Bronchial epithelial cell (primary cell): ENCODE results near the gene RNF130. TPM values are rescaled to one million over a fixed set of nuclear protein-coding genes. Genes with fewer than 3 reads are reported as not detected.
A peak's percentile ranks its signal among the peaks of the same experiment; 100 is the strongest.

Source experiments
- DNase-seq: peaks from one replicate; pipeline ENCODE4 v3.0.0-alpha.2; 2010; ENCODE audit warnings: low read depth
- FAIRE-seq: peaks from 2 replicates; lab custom pipeline; 2011; peaks lifted over from hg19 to GRCh38; lab: Jason Lieb, UNC
- H3K27me3 ChIP-seq: 2 replicates; pipeline ENCODE4 v1.5.1; 2011; ENCODE audit warnings: low read length; ENCODE audit not compliant: control insufficient read depth, insufficient read depth
- H3K36me3 ChIP-seq: 2 replicates; pipeline ENCODE4 v1.5.1; 2011; ENCODE audit warnings: low read length; ENCODE audit not compliant: control insufficient read depth, insufficient read depth
- H3K4me3 ChIP-seq: 2 replicates; pipeline ENCODE4 v1.5.1; 2011; ENCODE audit warnings: mild to moderate bottlenecking, low read depth, low read length, control low read depth
- total RNA-seq: library from RNA; depleted of rRNA; stranded (reverse); fragments of >200 nt; gene quantifications from 2 replicates; pipeline ENCODE4 v1.2.1, GENCODE V29; 2014
- TF ChIP-seq, protein P1 (sequence below): IDR thresholded peaks from 2 replicates; pipeline ENCODE4 v1.5.1; 2011; ENCODE audit warnings: mild to moderate bottlenecking, moderate library complexity, low read length, control low read depth, inconsistent platforms; ENCODE audit not compliant: insufficient read depth, severe bottlenecking

The RNF130 gene
- total RNA-seq, 1 donor from 2014 or later: 16.8 TPM

DNA sequence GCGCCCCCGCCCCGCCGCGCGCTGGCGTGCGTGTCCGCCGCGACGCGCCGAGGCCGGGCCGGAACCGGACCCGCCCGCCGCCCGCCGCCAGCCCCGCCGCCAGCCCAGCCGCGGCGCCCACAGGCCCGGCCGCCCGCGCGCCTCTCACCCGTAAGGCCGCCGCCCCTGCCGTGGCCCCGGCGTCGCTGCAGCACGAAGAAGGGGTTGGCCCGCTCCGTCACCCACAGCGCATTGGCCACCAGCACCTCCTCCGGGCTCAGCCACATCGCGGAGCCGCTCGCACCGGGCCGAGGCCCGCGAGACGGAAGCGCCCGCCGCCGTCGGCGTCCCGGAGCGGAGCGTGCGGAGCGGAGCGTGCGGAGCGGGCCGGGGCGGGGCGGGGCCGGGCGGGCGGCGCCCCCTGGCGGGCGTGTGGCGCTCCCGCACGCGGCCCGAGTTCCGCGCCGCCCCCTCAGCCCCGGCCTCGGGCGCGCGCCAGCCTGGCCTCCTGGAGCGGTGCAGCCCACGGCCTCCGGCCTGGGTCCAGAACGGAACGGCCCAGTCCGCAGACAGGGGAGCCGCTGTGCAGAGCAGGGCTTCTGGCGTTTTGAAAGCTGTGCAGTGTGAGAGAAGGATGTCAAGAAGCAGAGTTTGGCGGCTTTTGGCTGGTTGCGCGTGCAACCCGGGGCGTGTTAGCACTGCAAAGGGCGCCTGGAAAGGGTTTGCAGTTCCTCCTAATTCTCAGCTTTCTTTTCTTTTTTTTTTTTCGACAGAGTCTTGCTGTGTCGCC is 163.8 kb downstream of the RNF130 start, which contains the start of gene TBC1D9B:
TSS of gene TBC1D9B (minus strand) at position 342 of the 769 bp plus-strand sequence. CDS start at position 266, 76 bp downstream.
- DNase-seq: peak; percentile 5
- Histone ChIP-seq H3K27me3 (no peaks in the 10 kb centered on the region), H3K4me3 (peak within 1 kb of the TSS; percentile 64), H3K36me3 (peaks cover 13% of the 10 kb centered on the region)
- no peak for FAIRE-seq
- TF ChIP-seq, protein P1, sequence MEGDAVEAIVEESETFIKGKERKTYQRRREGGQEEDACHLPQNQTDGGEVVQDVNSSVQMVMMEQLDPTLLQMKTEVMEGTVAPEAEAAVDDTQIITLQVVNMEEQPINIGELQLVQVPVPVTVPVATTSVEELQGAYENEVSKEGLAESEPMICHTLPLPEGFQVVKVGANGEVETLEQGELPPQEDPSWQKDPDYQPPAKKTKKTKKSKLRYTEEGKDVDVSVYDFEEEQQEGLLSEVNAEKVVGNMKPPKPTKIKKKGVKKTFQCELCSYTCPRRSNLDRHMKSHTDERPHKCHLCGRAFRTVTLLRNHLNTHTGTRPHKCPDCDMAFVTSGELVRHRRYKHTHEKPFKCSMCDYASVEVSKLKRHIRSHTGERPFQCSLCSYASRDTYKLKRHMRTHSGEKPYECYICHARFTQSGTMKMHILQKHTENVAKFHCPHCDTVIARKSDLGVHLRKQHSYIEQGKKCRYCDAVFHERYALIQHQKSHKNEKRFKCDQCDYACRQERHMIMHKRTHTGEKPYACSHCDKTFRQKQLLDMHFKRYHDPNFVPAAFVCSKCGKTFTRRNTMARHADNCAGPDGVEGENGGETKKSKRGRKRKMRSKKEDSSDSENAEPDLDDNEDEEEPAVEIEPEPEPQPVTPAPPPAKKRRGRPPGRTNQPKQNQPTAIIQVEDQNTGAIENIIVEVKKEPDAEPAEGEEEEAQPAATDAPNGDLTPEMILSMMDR: peak; percentile 29

DNA sequence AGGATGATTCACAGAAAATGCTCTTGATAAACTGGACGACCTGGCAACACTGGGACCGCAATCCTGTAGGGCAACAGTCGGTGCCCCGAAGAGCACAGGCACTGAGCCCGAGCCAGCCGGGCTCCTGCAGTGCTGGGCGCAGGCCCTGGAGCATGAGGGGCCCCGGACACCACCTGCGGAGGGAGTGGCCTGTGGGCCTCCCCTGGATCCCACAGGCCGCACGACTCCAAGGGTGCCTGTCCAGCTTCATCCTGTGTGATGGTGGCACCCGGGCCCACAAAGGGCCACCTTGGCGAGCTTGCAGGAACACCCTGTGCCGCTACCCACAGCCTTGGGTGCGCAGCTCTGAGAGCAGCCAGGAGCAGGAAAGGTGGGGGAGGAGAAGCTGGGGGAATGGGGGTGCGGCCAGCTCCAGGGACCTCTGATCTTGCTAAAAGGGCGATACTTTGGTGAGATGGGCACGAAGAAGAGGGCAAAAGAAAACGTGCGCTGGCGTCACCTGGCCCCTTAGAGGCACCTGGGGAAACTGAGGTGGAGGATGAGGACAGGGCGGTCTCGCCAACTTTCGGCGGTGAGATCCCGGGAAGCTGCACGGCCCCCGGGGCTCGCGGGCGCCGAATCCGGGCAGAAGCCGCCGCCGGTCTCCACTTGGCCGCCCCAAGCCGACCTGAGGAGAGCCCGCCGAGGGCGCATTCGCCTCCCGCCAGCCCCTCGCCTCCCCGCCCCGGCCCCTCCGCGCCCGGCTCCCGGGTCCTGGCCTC is 164.6 kb downstream of the RNF130 start:
- TF ChIP-seq, protein P1: no peak
- Histone ChIP-seq H3K36me3 (peaks cover 20% of the 10 kb centered on the region), H3K4me3 (peak overlapping the region; percentile 64), H3K27me3 (no peaks in the 10 kb centered on the region)
- FAIRE-seq: no peak
- peak; percentile 22 for DNase-seq

DNA sequence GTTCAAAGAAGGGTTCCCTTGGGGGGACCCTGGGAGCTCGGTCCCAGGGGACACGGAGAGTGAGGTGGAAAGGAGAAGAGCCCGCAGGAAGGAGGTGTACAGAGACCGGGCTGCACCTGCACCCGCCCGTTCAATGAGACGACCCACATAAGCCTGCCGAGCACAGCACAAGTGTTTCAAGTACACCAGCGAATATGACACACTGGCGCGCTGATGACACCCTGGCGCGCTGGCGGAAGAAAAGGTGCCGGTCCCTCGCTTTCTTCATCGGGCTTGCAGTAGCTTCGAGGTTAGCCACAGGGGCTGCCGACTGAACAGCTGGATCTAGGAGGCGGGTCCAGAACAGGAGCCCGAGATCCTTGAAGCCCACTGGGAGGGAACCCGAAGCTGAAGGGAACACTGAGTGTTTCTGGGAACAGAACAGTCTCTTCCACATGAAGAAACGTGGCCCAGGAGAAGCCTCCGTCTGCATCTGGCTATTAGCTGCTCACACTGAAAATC is 165.2 kb downstream of the RNF130 start:
- H3K27me3 ChIP-seq: no peaks in the 10 kb centered on the region
- peaks cover 21% of the 10 kb centered on the region for H3K36me3 ChIP-seq
- FAIRE-seq (no peak), DNase-seq (no peak)
- TF ChIP-seq, protein P1: no peak
- peak overlapping the region; percentile 64 for H3K4me3 ChIP-seq

DNA sequence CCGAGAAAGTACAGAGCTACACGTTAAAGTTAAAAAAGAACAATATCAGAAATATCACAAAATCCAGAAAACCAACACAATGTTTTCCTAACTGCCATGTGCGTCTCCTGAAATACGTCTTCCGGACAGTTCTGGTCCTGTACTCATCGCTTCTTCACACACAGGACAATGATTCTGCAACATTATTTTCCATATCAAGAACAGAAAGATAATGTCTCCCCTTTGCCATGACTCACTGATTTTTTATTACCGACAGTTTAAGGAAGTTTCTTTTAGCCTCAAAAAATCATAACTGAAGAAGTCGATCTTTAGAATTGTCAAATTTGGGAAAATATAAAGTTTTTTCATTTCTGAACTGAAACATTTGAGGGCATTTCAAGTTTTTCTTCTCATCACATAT is 166.4 kb downstream of the RNF130 start:
- Histone ChIP-seq H3K4me3 (no peak overlapping the region), H3K36me3 (peaks cover 21% of the 10 kb centered on the region), H3K27me3 (no peaks in the 10 kb centered on the region)
- TF ChIP-seq, protein P1: no peak
- FAIRE-seq (no peak), DNase-seq (no peak)

Other genes with a start within 250 kb of the RNF130 start
- 10.6 and 11.8 TPM in 2 replicates for gene MRNIP, start 212.9 kb downstream of the RNF130 start, total RNA-seq
- gene TBC1D9B, start 163.9 kb downstream of the RNF130 start, total RNA-seq: 37.6 and 45.2 TPM in 2 replicates
- gene RASGEF1C, start 137.5 kb upstream of the RNF130 start, total RNA-seq: under 0.01 TPM in 1 of 2 replicates, not detected in the other
- gene MAPK9, start 220.3 kb upstream of the RNF130 start, total RNA-seq: 19.7 and 23.2 TPM in 2 replicates